GM21515 (cell line): ENCODE measurements around the gene MAGI1.
A peak's percentile ranks its signal among the peaks of the same experiment; 100 is the strongest.
"Not testable (repeated sequence)": the region's sequence is repeated elsewhere in the genome, so short reads cannot be mapped to it uniquely, and the experiment has no call there.

ENCODE experiments used
- ATAC-seq: cut with Tn5 transposase; IDR thresholded peaks from one replicate; pipeline ENCODE4 v1.9.1; 2021; ENCODE audit not compliant: unreplicated experiment

The MAGI1 gene

GRCh38 chr3:66038726-66039589 lies at the start of gene MAGI1:
MAGI1 (minus strand) TSS chr3:66038918; CDS start chr3:66038308, 610 bp downstream.
- peak; percentile 81 for ATAC-seq

GRCh38 chr3:66083784-66084213 lies 45.1 kb upstream of the MAGI1 start:
- no peak for ATAC-seq

- ATAC-seq: no peak
Measured at GRCh38 chr3:66083096-66083678, 44.5 kb upstream of the MAGI1 start.

GRCh38 chr3:66082679-66083078 lies 44.0 kb upstream of the MAGI1 start:
- no peak for ATAC-seq

- no peak for ATAC-seq
Measured at GRCh38 chr3:66080167-66080566, 41.4 kb upstream of the MAGI1 start.

GRCh38 chr3:66077973-66078372 lies 39.3 kb upstream of the MAGI1 start:
- no peak for ATAC-seq

GRCh38 chr3:66076861-66077470 lies 38.2 kb upstream of the MAGI1 start:
- ATAC-seq: no peak

- no peak for ATAC-seq
Measured at GRCh38 chr3:66075281-66075680, 36.6 kb upstream of the MAGI1 start.

- ATAC-seq: no peak
Measured at GRCh38 chr3:66073464-66074141, 34.9 kb upstream of the MAGI1 start.

GRCh38 chr3:66068255-66068654 lies 29.5 kb upstream of the MAGI1 start:
- ATAC-seq: no peak

GRCh38 chr3:66066963-66067617 lies 28.4 kb upstream of the MAGI1 start:
- ATAC-seq: no peak

- no peak for ATAC-seq
Measured at GRCh38 chr3:66055289-66055688, 16.6 kb upstream of the MAGI1 start.

- no peak for ATAC-seq
Measured at GRCh38 chr3:66053550-66054094, 14.9 kb upstream of the MAGI1 start.

- no peak for ATAC-seq
Measured at GRCh38 chr3:66052721-66053549, 14.2 kb upstream of the MAGI1 start.

GRCh38 chr3:66050821-66051220 lies 12.1 kb upstream of the MAGI1 start:
- ATAC-seq: no peak

- no peak for ATAC-seq
Measured at GRCh38 chr3:66048051-66048395, 9.3 kb upstream of the MAGI1 start.

- ATAC-seq: no peak
Measured at GRCh38 chr3:66047311-66048050, 8.8 kb upstream of the MAGI1 start.

- ATAC-seq: not testable (repeated sequence)
Measured at GRCh38 chr3:66046321-66046720, 7.6 kb upstream of the MAGI1 start.

- ATAC-seq: no peak
Measured at GRCh38 chr3:66041828-66042227, 3.1 kb upstream of the MAGI1 start.
